H1 (cell line): ENCODE results near the gene REM2. TPM values are rescaled to one million over a fixed set of nuclear protein-coding genes. Genes with fewer than 3 reads are reported as not detected.

Experiments used
- CTCF ChIA-PET: fragments of 300-600 bp; sonication (Branson Sonifier 250); formaldehyde crosslinking; loops from one replicate; lab custom pipeline; 2021; ENCODE audit not compliant: partially characterized antibody; lab: Charles Lee
- POLR2A ChIA-PET: fragments of 300-600 bp; sonication (Branson Sonifier 250); formaldehyde crosslinking; loops from one replicate; lab custom pipeline; 2021; ENCODE audit warnings: inconsistent platforms; ENCODE audit not compliant: partially characterized antibody; lab: Charles Lee
- DNase-seq, 2 experiments: peaks; one replicate each; pipeline versions ENCODE4 v3.0.0 to v3.0.0-alpha.2; 2010 to 2022; ENCODE audit warnings: low spot score in 2 of 2, low read depth in 1 of 2, mixed read lengths in 1 of 2
- FAIRE-seq: peaks from 2 replicates; lab custom pipeline; 2011; peaks lifted over from hg19 to GRCh38; lab: Jason Lieb, UNC
- H2AFZ ChIP-seq: 2 replicates; pipeline ENCODE4 v1.8.1; 2012; ENCODE audit warnings: low read length, inconsistent platforms
- H2AK5ac ChIP-seq: 2 replicates; pipeline ENCODE4 v1.6.1; 2013; ENCODE audit warnings: low read depth, low read length
- H2BK120ac ChIP-seq: replicated peaks from 2 replicates; pipeline ENCODE3; 2013; ENCODE audit warnings: low read depth, low read length, inconsistent platforms
- H2BK12ac ChIP-seq: 2 replicates; pipeline ENCODE4 v1.6.1; 2013; ENCODE audit warnings: low read depth, low read length
- H2BK15ac ChIP-seq: 2 replicates; pipeline ENCODE4 v1.6.1; 2013; ENCODE audit warnings: low read length
- H2BK20ac ChIP-seq: 2 replicates; pipeline ENCODE4 v1.6.1; 2013; ENCODE audit warnings: low read length
- H2BK5ac ChIP-seq: 2 replicates; pipeline ENCODE4 v1.6.1; 2013; ENCODE audit warnings: low read depth, low read length
- H3K14ac ChIP-seq: 2 replicates; pipeline ENCODE4 v1.6.1; 2013; ENCODE audit warnings: inconsistent platforms; ENCODE audit not compliant: insufficient read length
- H3K18ac ChIP-seq: 2 replicates; pipeline ENCODE4 v1.6.1; 2013; ENCODE audit warnings: low read length; ENCODE audit errors: extremely low read depth
- H3K23ac ChIP-seq: 2 replicates; pipeline ENCODE4 v1.6.1; 2013; ENCODE audit warnings: inconsistent platforms; ENCODE audit not compliant: insufficient read length
- H3K23me2 ChIP-seq: 2 replicates; pipeline ENCODE4 v1.6.1; 2013; ENCODE audit warnings: low read depth, low read length
- H3K27ac ChIP-seq: 2 replicates; pipeline ENCODE4 v1.6.1; 2011; ENCODE audit warnings: low read depth, low read length, inconsistent platforms
- H3K27me3 ChIP-seq, 4 experiments: replicated peaks in 1 of 4; 1 replicate in 1 of 4; 2 replicates in 3 of 4; pipeline versions ENCODE4 v1.6.1 to v1.8.1; 2011 to 2013; ENCODE audit warnings: low read length in 3 of 4, mild to moderate bottlenecking in 3 of 4, inconsistent platforms in 2 of 4, mixed read lengths in 2 of 4, moderate library complexity in 1 of 4; ENCODE audit not compliant: control insufficient read depth in 3 of 4, insufficient read depth in 3 of 4; ENCODE audit errors: extremely low read depth in 1 of 4
- H3K36me3 ChIP-seq, 4 experiments: 2 replicates each; pipeline versions ENCODE4 v1.6.1 to v1.8.1; 2011 to 2013; ENCODE audit warnings: mild to moderate bottlenecking in 4 of 4, low read length in 3 of 4, moderate library complexity in 2 of 4, control low read depth in 1 of 4, inconsistent platforms in 1 of 4; ENCODE audit not compliant: insufficient read depth in 4 of 4, control insufficient read depth in 2 of 4
- H3K4ac ChIP-seq: replicated peaks from 2 replicates; pipeline ENCODE3; 2013; ENCODE audit warnings: low read length, low read depth, mixed read lengths, inconsistent platforms; ENCODE audit not compliant: insufficient read length
- H3K4me1 ChIP-seq, 4 experiments: replicated peaks in 1 of 4; 1 replicate in 1 of 4; 2 replicates in 3 of 4; pipeline versions ENCODE4 v1.6.1 to v1.8.1; 2011 to 2013; ENCODE audit warnings: low read length in 3 of 4, inconsistent platforms in 2 of 4, mixed read lengths in 1 of 4; ENCODE audit not compliant: insufficient read depth in 4 of 4, control insufficient read depth in 3 of 4
- H3K4me2 ChIP-seq, 2 experiments: 2 replicates each; pipeline versions ENCODE4 v1.6.1 to v1.8.1; 2011 to 2013; ENCODE audit warnings: low read depth in 2 of 2, low read length in 2 of 2, control low read depth in 1 of 2, inconsistent platforms in 1 of 2, mild to moderate bottlenecking in 1 of 2; ENCODE audit not compliant: insufficient read depth in 1 of 2
- H3K4me3 ChIP-seq, 4 experiments: fragments of 200-600, 300-600 bp in 1 of 4; sonication (generic), shearing (Covaris generic), sonication (Bioruptor Twin) in 1 of 4; 2 replicates each; pipeline versions ENCODE4 v1.5.1 to v1.8.1; 2011 to 2016; ENCODE audit warnings: low read length in 4 of 4, low read depth in 3 of 4, control low read depth in 2 of 4, inconsistent platforms in 2 of 4, mild to moderate bottlenecking in 2 of 4, mixed read lengths in 1 of 4, moderate library complexity in 1 of 4; ENCODE audit not compliant: insufficient read depth in 2 of 4; ENCODE audit errors: extremely low read depth in 1 of 4
- H3K56ac ChIP-seq: replicated peaks from 2 replicates; pipeline ENCODE3; 2013; ENCODE audit warnings: low read depth, mild to moderate bottlenecking, mixed read lengths, low read length, inconsistent platforms; ENCODE audit not compliant: insufficient read length
- H3K79me1 ChIP-seq: 2 replicates; pipeline ENCODE4 v1.6.1; 2013; ENCODE audit warnings: low read depth, low read length, control low read depth
- H3K79me2 ChIP-seq, 2 experiments: 2 replicates each; pipeline versions ENCODE4 v1.6.1 to v1.8.1; 2012 to 2013; ENCODE audit warnings: low read length in 2 of 2, mild to moderate bottlenecking in 2 of 2, inconsistent platforms in 1 of 2; ENCODE audit not compliant: insufficient read depth in 2 of 2, control insufficient read depth in 1 of 2
- H3K9ac ChIP-seq, 4 experiments: replicated peaks in 1 of 4; 1 replicate in 1 of 4; 2 replicates in 3 of 4; pipeline versions ENCODE4 v1.6.1 to v1.8.1; 2011 to 2013; ENCODE audit warnings: low read depth in 3 of 4, low read length in 3 of 4, control low read depth in 2 of 4, mild to moderate bottlenecking in 2 of 4, moderate library complexity in 2 of 4, inconsistent platforms in 1 of 4; ENCODE audit errors: extremely low read depth in 1 of 4
- H3K9me3 ChIP-seq, 2 experiments: 2 replicates each; pipeline versions ENCODE4 v1.6.1 to v1.8.1; 2012 to 2013; ENCODE audit warnings: mild to moderate bottlenecking in 2 of 2, moderate library complexity in 2 of 2, control low read depth in 1 of 2, inconsistent platforms in 1 of 2, low read depth in 1 of 2, low read length in 1 of 2, mixed read lengths in 1 of 2; ENCODE audit not compliant: insufficient read depth in 2 of 2
- H4K20me1 ChIP-seq, 2 experiments: replicated peaks in 1 of 2; 2 replicates each; pipeline versions ENCODE3 to v1.8.1; 2011 to 2013; ENCODE audit warnings: inconsistent platforms in 2 of 2, low read length in 2 of 2, mild to moderate bottlenecking in 1 of 2; ENCODE audit not compliant: insufficient read depth in 2 of 2, control insufficient read depth in 1 of 2
- H4K5ac ChIP-seq: 2 replicates; pipeline ENCODE4 v1.6.1; 2013; ENCODE audit warnings: low read length, low read depth, mixed read lengths, inconsistent platforms; ENCODE audit not compliant: insufficient read length
- H4K8ac ChIP-seq: 2 replicates; pipeline ENCODE4 v1.8.0; 2013; ENCODE audit warnings: mild to moderate bottlenecking, moderate library complexity, low read length, inconsistent platforms; ENCODE audit not compliant: insufficient read depth; ENCODE audit errors: extremely low read depth
- H4K91ac ChIP-seq: replicated peaks from 2 replicates; pipeline ENCODE3; 2013; ENCODE audit warnings: low read length, mixed read lengths, inconsistent platforms; ENCODE audit not compliant: insufficient read length
- ATF3 ChIP-seq: IDR thresholded peaks from 2 replicates; pipeline ENCODE4 v1.6.1; 2011; ENCODE audit warnings: low read depth, mild to moderate bottlenecking, low read length; ENCODE audit not compliant: insufficient read depth
- CREB1 ChIP-seq: IDR thresholded peaks from 2 replicates; pipeline ENCODE4 v1.6.1; 2012; ENCODE audit warnings: inconsistent platforms
- NANOG ChIP-seq: IDR thresholded peaks from 2 replicates; pipeline ENCODE4 v1.6.1; 2011; ENCODE audit warnings: low read length, low read depth, mild to moderate bottlenecking, inconsistent platforms; ENCODE audit not compliant: insufficient read depth, poor library complexity, severe bottlenecking
- NRF1 ChIP-seq: IDR thresholded peaks from 2 replicates; pipeline ENCODE4 v1.6.1; 2011; ENCODE audit warnings: mild to moderate bottlenecking, low read depth, low read length, improper control_type of control experiment
- RXRA ChIP-seq: IDR thresholded peaks from 2 replicates; pipeline ENCODE4 v1.6.1; 2011; ENCODE audit warnings: low read depth, mild to moderate bottlenecking, low read length, moderate library complexity; ENCODE audit not compliant: insufficient read depth
- SAP30 ChIP-seq: fragments of 300-600 bp; sonication (generic); IDR thresholded peaks from 2 replicates; pipeline ENCODE4 v1.7.1; 2012; ENCODE audit warnings: low read length, moderate library complexity, mild to moderate bottlenecking, inconsistent platforms; ENCODE audit not compliant: insufficient read depth, insufficient replicate concordance
- SIRT6 ChIP-seq: IDR thresholded peaks from one replicate; pipeline ENCODE4 v1.7.1; 2012; ENCODE audit warnings: low read length, inconsistent platforms
- SP4 ChIP-seq: IDR thresholded peaks from 2 replicates; pipeline ENCODE4 v1.6.1; 2012; ENCODE audit warnings: low read length, inconsistent platforms
- TAF1 ChIP-seq: IDR thresholded peaks from 2 replicates; pipeline ENCODE4 v1.6.1; 2011; ENCODE audit warnings: mild to moderate bottlenecking, low read depth, low read length
- TAF7 ChIP-seq: optimal IDR thresholded peaks from 2 replicates; pipeline ENCODE3; 2011; ENCODE audit warnings: low read depth, mild to moderate bottlenecking, inconsistent platforms, low read length, moderate library complexity, borderline replicate concordance
- TCF12 ChIP-seq: IDR thresholded peaks from 2 replicates; pipeline ENCODE4 v1.6.1; 2011; ENCODE audit warnings: low read depth, mild to moderate bottlenecking, low read length
- USF2 ChIP-seq: IDR thresholded peaks from 2 replicates; pipeline ENCODE4 v1.6.1; 2011; ENCODE audit warnings: low read length, improper control_type of control experiment
- WGBS, 2 experiments: shearing (Covaris generic) in 1 of 2; methylation state at CpG; one replicate each; pipeline versions ENCODE4 v1.1.6 to v1.1.7; 2013 to 2015; ENCODE audit warnings: low lambda C conversion rate in 2 of 2, mixed read lengths in 2 of 2, inconsistent platforms in 1 of 2, low coverage in 1 of 2, missing lambda C conversion rate in 1 of 2; ENCODE audit not compliant: insufficient replicate concordance in 2 of 2, insufficient coverage in 1 of 2, insufficient read length in 1 of 2; ENCODE audit errors: extremely low coverage in 1 of 2, missing lambda C conversion rate in 1 of 2; 5-methylcytosine and 5-hydroxymethylcytosine counted together
- polyA plus RNA-seq, 7 experiments: library from polyadenylated mRNA; depleted of rRNA in 3 of 7; stranded (reverse) in 5 of 7; unstranded in 2 of 7; fragments of >200 nt in 5 of 7; fragments of 200-250 nt in 2 of 7; gene quantifications; 1 replicate in 5 of 7; 2 replicates in 1 of 7; 4 replicates in 1 of 7; pipeline versions ENCODE4 v1.2.1 to v1.2.3, GENCODE V29; 2011 to 2013; ENCODE audit warnings: missing spikeins in 2 of 7, mixed read lengths in 2 of 7
- total RNA-seq: library from RNA; stranded (reverse); fragmentation: NEBNext Ultra II Directional; extraction: Animal tissue kit (Norgen Biotek cat#: 25700); gene quantifications from 2 replicates; pipeline ENCODE4 v1.2.1, GENCODE V29; 2021

Gene REM2
- total and polyA plus RNA-seq, 2 of the 8 experiments (the other 6 are each of a cell fraction or from before 2014, with no cell fraction given) = 1.00 to 1.1 TPM

- Histone ChIP-seq H3K14ac (no peak overlapping the region), H3K4me3 (no peak overlapping the region), H4K8ac (no peak overlapping the region), H2BK12ac (no peak overlapping the region), H4K91ac (no peak overlapping the region), H2AFZ (no peak overlapping the region), H3K23ac (no peak overlapping the region), H3K27ac (no peak overlapping the region), H3K18ac (no peak overlapping the region), H2BK15ac (no peak overlapping the region), H3K79me2 (no peaks in the 10 kb centered on the region), H3K9me3 (no peaks in the 10 kb centered on the region), H3K4me1 (peaks cover 4 to 18% (median 10%) of the 10 kb centered on the region in 4 experiments; a peak in 6 of 7 replicates), H4K20me1 (peaks cover 0 to 2% of the 10 kb centered on the region in 2 experiments), H2BK20ac (no peak overlapping the region), H3K4me2 (no peak overlapping the region), H3K79me1 (no peaks in the 10 kb centered on the region), H2BK120ac (no peak overlapping the region), H3K9ac (no peak overlapping the region), H3K27me3 (no peaks in the 10 kb centered on the region), H4K5ac (no peak overlapping the region), H3K36me3 (peaks cover 7 to 44% (median 32%) of the 10 kb centered on the region in 4 experiments; a peak in 7 of 8 replicates), H3K23me2 (no peaks in the 10 kb centered on the region), H3K56ac (no peak overlapping the region), H3K4ac (no peak overlapping the region), H2AK5ac (no peak overlapping the region; the same call in 1 of the 2 replicates), H2BK5ac (no peak overlapping the region)
- POLR2A ChIA-PET = interaction anchor here (1.1 to 13.9 kb wide), 4 partner anchors 11 to 52 kb away, joined by 3 to 203 read pairs (median 7); partner anchors contain the start of genes MMP14 and MRPL52
- 94% methylated on average over 9 of the region's 9 CpGs; no CpG with 5 or more reads in 1 of the 2 experiments for WGBS, 2 experiments
- no peak for FAIRE-seq
- DNase-seq = no peak
- CTCF ChIA-PET = interaction anchor here (0.7 to 56.0 kb wide), 6 partner anchors 14 to 275 kb away, joined by 3 to 1562 read pairs (median 6); partner anchors contain the start of genes LRP10, MMP14, MRPL52 and REM2
- TF ChIP-seq SIRT6 (no peak), SAP30 (no peak), CREB1 (no peak), TAF1 (no peak), SP4 (no peak), USF2 (no peak), NANOG (no peak), TAF7 (no peak), ATF3 (no peak), TCF12 (no peak), RXRA (no peak), NRF1 (no peak)
These were observed 38.0 kb upstream of the REM2 start for GRCh38 chr14:22845103-22845394.
